Stimulated activated CD8-positive, alpha-beta memory T cell treated with anti-CD3 and anti-CD28 coated beads, Interleukin-4, amount 100 ng/mL, for 1 hour (primary cell): Measurements from ENCODE around the gene DLD.
"Not testable (repeated sequence)": the region's sequence is repeated elsewhere in the genome, so short reads cannot be mapped to it uniquely, and the experiment has no call there.

Experiments
- DNase-seq, 2 donors: peaks; one replicate each; pipeline ENCODE4 v3.0.0-alpha.2; 2020; ENCODE audit warnings: low read depth in 2 of 2, low spot score in 1 of 2

The DLD gene

DNA sequence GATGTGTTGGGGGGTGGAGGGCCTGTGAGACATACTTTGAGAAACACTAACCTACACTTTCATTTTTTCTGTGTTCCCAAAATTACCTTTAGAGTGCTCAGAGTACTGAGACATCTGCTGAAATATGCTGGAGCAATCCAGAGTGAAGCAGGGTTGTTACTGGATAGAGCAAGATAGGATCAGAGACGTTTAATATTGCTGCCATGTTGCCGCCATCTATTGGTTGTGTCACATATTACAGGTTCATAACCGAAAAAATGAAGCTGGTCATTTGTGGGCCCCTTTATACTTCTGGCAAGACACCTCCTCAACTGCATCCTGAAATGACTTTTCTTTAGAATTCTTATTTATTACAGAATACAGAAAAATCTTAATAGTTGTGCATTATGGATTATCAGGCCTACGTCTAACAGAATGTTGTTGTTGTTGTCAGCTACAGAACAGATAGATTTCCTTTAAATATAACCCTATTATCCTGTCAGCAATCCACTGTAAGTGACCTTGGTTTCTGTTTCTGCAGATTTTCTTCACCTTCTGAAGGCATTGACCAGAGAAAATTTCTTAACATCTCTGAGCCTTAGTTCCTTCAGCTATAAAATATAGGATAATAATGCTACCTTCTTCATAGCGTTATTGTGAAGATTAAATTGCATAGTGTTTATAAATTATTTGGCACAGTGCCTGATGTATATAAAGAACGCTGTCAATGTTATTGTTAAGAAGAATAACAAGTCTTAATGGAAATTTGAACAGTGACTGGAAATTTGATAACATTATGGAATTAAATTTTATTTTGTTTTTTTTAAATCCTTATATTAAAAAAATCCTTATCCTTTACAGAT is 16.2 kb upstream of the DLD start:
- DNase-seq = no peak

DNA sequence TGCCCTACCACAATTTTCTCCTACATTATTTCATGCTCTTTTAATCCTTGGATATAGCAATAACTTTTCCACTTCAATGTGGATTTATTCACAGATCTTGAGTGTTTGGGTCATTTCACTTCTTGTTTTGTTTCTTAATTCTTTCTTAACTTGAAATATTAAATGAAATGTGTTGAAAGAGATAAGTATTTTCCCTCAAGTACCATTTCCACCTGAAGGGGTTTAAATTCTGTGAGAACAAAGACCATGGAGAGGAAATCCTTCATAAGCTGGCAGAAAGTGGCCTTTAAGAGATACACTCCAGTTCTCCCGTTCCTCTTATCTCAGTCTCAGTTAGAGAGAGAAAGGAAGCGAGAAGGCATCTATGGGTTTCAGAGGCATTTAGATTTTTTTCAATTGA is 14.1 kb upstream of the DLD start:
- DNase-seq = no peak

DNA sequence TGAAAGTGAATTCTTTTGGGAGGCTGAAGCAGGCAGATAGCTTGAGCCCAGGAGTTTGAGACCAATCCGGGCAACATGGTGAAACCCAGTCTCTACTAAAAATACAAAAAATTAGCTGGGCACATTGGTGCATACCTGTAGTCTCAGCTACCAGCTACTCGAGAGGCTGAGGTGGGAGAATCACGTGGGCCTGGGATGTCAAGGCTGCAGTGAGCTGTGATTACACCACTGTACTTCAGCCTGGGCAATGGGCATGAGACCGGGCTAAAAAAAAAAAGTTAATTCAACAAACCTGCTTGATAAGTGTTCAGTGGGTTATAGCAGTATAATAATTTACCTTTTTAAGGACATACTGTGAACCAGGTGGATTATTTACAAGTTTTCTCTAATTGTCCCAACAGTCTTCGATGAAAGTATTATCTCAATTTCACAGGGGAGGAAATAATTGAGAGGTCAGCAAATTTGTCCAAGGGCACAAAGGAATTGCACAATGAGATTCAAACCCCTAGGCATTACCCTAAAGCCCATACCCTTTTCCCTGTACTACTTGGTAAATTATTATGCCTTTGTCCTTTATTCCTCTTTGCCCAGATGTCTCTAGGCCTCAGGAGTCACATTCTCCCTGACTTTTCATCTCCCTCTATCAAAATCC is 13.1 kb upstream of the DLD start:
- DNase-seq = no peak

DNA sequence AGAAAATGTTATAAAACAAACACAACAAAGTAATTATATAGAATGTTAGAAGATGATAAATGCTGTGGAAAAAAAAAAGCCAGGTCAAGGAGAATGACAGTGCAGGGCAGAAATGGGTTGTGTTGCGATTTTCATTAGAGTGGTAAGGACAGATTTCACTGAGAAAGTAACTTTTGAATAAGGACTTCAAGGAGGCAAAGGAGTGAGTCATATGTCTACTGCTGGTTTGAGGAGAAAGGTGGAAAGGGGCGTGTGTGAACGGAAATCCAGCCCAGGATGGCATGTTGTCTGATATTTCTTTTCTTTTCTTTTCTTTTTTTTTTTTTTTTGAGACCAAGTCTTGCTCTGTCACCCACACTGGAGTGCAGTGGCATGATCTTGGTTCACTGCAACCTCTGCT is 12.3 kb upstream of the DLD start:
- no peak for DNase-seq

DNA sequence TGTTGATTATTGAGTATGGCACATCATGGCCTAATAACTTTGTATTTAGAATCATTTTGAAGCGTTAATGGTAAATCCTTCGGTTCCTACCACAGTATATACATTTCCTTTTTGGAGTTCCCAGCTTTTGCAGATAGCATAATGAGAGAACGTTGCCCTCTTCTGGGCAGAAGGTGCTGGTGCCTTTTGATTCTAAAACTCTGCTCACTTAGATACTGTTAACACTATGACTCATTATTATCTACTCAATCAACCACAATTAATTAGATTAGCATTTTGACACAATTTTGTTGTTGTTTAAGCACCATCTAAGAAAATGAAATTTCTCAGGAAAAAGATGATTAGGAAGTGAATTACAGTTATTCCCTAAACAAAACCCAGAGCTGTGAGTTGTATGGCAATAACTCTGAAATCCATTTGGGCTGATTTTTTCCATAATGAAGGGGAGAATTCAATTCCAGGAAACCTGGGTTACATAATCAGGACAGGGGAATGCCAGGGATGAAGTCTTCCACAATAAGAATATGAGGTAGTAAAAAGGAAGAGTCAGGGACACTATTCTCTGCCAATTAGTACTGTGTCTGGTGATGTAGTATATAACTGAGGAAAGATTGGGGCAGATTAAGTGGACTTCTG is 11.5 kb upstream of the DLD start:
- DNase-seq = no peak

DNA sequence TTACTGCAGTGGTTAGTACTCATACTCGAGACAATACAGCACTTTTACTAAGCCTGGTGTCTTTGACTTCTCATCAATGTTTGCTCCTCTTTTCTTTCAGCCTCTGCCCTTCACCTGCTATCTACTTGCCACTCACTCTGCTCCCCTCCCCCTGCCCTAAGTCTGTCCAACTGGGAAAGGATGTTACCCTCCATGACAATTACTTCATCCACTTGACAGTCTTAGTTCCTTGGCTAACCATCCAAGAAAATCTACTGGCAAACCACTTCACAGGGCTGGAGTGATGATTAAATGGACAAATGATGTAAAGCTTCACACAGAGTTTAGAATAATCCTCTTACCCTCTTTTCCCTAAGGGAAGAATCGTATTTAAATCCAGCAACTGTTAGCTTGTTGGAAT is 8.2 kb upstream of the DLD start:
- DNase-seq = no peak

DNA sequence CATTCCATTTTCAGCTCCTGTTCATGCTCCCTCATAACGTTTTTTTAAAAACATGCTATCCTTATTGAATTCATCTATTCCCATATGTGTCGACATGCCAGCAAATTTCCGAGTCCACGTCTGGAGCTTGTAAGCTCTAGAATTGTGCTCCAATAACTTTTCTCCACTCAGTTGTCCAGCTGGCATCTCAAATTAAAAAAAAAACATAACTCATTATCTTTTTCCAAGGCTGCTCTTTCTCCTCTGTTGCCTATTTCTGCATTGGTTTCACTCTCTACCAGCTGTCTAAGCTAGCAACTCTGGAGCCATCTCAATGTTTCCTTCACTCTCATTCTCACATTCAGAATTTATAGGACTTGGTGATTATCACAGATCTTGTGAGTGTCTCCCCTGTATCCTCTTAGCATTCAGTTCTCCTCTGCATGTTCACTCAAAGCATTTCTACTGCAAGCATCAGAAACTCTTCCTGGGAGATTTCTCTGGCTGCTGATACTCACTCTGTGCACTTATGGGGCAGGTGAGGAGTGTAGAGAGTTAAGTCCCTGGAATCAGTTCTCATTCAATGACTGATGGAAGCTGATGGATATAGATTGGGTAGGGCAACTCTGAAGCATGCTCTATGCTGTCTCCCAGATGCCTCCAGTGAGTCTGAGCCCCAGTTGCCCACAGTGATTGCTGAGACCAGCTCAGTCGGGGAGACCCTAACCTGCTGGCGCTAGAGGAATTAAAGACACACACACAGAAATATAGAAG is 6.7 kb upstream of the DLD start:
- no peak for DNase-seq

DNA sequence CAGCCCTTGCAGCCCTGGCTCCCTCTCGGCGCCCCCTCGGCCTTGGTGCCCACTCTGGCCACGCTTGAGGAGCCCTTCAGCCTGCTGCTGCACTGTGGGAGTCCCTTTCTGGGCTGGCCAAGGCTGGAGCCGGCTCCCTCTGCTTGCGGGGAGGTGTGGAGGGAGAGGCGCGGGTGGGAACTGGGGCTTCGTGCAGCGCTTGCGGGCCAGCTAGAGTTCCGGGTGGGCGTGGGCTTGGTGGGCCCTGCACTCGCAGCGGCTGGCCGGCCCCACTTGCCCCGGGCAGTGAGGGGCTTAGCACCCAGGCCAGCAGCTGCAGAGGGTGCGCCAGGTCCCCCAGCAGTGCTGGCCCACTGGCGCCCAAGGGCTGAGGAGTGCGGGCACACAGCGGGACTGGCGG is 3.2 kb upstream of the DLD start:
- not testable (repeated sequence) for DNase-seq

DNA sequence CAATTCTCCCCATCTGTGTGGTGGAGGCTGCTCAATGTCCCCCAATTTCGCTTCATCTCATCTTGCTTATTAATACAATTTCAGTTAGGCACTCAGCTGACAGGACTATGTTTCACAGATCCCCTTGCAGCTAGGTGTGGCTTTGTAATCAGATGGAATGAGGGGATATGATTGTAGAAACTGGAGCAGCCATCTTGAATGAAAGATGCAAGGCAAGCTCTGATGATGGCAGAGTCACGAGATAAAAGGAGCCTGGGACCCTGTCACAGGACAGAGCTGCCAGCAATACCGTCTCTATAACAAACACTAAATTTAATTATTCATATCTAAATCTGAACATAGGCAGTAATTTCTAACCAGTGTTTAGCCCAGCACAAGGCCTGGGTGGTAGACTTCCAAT is 991 bp upstream of the DLD start:
- DNase-seq = no peak

DNA sequence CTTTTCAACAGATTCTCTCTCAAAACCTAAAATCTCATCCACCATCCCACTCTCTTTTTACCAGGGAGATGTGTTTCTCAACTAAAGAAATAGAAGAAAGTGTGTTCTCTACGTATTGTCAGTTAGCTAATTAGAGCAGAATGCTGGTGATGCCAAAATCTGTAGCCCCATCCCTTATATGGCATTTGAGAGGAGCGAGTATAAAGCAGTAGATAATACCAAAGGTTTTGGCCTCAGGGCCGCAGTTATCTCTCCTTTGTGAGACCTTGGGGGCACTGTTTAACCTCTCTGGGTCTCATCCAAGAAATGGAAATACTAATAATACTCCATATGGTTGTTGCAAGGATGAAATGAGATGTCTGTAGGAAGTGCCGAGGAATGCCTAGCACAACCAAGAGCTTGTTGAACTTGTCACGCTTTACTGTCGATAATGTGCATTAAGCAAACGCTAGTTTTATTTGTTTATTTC is 456 bp upstream of the DLD start:
- no peak for DNase-seq

DNA sequence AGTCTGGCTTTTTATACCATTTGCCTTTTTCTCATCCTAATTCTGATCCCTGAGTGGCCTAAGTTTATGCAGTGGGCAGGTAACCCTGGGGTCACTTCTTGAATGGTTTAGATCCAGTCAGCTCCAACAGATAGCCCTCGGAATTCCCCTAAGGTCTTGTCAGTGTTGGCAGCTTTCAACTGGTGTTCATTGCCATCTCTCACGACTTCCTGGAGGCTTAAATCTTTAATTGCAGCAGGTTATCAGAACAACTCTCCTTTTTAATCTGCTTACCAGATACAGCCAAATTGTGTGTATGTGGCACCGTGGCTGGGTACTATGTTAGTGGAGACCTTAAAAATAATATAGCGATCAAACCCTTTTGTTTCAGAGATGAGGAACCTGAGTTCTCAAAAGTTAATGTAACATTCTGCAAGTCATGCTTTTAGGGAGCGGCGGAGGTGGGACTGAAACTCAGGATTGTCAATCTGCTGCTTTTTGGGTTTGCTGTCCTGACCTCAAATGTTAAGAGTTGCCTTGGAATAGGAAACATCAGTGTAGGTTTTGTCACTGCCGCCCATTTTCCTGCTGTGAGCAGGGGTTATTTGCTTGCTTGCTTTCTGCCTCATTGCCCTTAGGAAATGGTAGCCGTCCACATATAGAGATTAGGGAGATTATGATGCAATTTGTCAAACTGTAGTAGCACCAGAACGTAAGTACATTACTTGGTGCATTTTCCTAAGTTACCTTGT is 818 bp downstream of the DLD start:
- no peak for DNase-seq

DNA sequence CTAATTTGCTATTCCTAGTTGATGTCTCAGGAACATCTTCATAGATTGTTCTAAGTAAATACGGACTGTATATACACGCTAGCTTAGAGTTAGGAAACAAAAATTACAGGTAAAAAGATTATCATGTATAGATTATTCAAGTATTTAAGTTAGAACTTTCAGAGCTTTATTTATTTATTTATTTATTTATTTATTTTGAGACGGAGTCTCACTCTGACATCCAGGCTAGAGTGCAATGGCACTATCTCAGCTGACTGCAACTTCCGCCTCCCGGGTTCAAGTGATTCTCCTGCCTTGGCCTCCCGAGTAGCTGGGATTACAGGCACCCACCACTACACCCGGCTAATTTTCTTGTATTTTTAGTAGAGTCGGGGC is 1.4 kb downstream of the DLD start:
- not testable (repeated sequence) for DNase-seq

DNA sequence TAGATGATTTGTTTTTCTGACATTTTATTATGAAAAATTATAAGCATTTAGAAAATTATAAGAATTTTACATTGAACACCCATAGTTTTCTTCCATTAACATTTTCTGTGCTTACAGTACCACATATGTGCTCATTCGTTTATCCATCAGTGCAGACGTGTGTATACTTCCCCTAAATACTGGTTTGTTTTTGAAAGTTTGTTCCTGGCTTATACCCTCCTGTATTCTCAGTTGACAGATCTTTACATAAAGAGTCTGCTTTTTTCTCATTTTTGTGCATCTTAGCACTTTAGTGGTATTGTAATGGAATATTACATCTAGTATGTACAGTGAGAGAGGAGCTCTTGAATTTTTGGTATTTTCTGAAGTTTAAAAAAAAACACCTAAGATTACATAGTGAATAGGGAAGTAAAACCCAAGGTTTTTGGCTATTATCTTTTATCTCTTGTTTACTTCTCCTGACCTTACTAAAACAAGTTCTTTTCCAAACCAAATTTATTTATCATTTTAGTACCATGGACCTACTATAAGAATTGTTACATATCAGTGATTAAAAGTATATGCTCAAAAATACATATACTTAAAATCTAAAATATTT is 8.1 kb downstream of the DLD start:
- DNase-seq = no peak

DNA sequence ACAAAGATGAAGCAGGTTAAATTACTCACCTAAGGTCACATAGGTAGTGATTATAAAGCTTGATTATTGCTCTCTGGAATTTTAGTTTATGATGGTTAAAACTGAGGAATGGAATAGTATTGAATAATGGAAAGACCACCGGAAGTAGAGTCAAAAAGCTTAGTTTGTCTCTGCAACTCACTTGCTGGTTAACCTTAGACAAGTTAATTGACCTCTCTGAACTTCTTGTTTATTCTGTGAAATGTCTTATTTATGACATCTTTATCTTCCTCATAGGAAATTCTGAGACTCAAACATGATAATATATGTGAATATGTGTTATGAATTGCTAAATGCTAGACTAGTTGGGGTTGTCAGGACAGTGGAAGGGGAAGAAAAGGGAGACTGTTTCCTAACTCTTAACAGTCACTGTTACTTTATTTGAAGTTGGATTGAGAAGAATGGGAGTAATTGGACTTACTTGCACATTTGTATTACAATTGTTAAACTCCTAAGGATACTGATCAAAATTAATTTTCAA is 9.6 kb downstream of the DLD start:
- DNase-seq = no peak

DNA sequence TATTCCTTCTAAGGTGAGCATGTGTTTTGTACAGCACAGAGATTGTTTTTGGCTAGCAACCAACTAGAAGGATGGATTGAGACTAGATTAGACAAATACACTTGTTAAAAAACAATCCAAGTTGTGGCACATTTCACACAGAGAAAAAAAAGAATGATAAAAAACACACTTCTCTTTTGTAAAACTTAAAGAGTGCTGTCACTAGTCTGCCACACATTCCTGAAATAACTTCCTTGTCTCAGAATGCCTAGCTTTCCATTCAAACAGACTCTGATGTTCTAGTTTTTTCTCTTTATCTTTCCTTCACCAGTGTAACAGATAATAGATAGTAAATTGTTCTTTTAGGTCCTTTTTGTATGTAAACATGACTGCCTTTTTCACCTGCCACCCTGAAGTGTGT is 11.4 kb downstream of the DLD start:
- DNase-seq = no peak

DNA sequence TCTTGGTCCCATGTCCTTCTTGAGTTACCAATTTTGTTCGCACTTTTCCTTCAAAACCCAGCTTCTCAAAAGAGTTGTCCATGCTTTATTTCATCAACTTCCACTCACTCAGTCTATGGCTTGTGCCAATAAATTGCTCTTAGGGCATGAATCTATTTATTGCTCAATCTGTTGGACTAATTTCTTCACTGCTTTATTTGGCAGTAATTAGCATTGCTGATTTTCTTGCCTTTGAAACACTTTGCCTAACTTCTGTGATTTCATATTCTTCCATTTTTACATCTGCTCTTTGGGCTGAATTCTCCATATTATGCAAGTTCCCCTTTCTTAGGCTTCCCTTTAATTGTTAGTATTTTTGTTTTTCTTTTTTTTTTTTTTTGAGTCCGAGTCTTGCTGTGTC is 16.8 kb downstream of the DLD start:
- DNase-seq = no peak

DNA sequence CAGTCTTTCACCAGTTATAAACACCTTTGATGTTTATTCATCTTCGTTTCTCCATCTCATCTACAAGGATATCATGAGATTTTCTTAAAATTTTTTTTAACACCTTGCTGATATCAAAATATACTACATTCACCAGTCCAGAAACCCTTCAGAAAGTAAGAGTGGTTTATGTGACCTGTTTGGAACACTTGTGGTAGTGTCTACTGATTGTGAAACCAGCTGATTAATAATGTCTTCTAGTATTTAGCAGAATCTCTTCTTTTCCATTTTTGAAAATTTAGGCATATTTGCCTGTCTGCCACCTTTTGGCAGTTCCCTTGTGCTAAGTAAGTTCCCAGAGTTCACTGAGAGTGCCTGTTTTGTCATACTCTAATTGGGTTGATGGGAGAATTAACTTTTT is 18.5 kb downstream of the DLD start:
- no peak for DNase-seq

DNA sequence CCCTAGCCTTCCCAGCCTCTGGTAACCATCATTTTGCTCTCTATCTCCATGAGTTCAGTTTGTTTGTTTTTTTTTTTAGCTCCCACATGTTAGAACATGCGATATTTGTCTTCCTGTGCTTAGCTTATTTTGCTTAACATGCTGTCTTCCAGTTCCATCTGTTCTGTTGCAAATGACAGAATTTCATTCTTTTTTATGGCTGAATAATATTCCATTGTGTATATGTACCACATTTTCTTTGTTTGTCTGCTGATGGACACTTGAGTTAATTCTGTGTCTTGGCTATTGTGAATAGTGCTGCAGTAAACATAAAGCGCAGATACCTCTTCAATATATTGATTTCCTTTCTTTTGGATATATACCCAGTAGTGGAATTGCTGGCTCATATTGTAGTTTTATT is 21.0 kb downstream of the DLD start:
- no peak for DNase-seq

DNA sequence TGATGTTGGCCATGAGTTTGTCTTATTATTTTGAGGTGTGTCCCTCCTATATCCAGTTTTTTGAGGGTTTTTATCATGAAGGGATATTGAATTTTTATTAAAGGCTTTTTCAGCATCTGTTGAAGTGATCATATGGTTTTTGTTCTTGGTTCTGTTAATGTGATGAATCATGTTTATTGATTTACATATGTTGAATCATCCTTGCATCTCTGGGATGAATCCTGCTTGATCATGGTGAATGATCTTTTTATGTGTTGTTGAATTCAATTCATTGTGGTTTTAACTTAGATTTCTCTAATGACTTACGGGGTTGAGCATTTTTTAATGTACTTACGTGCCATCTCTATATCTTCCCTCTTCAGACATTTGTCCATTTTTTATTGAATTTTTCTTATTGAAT is 22.9 kb downstream of the DLD start:
- no peak for DNase-seq

DNA sequence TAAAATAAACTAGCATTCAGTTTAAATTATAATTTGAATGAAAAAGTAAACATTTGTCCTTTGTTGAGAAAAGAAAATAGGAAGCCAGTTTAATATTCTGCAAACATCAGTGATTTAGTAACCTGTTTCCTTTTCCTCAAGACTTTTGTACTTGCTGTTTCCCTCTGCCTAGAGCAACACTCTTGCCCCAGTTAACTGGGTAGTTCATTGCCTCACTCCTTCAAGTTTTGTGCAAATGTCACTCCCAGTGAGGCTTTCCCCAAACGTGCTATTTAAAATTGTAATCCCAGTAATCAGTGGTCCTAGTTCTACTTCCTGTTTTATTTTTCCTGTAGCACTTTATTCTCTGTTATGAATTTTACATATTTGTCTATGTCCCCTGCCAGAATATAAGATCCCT is 23.8 kb downstream of the DLD start:
- no peak for DNase-seq
